OCI-LY7 (cell line): Measurements from ENCODE around the gene TNRC6C. TPM values are rescaled to one million over a fixed set of nuclear protein-coding genes. Genes with fewer than 3 reads are reported as not detected.

Experiments used
- BruUV-seq: library from RNA; stranded (reverse); fragments of 400-500 nt; replicated peaks from 2 replicates; lab custom pipeline; 2021; lab: Mats Ljungman, UMichigan
- CTCF ChIA-PET: fragments of 300-600 bp; sonication (Branson Sonifier 250); formaldehyde crosslinking; loops from one replicate; lab custom pipeline; 2022; ENCODE audit warnings: antibody characterized with exemption; ENCODE audit not compliant: unreplicated experiment; lab: Charles Lee
- POLR2A ChIA-PET: fragments of 300-600 bp; sonication (Branson Sonifier 250); formaldehyde crosslinking; loops from one replicate; lab custom pipeline; 2022; ENCODE audit warnings: antibody characterized with exemption; lab: Charles Lee
- DNase-seq: peaks from one replicate; pipeline ENCODE4 v3.0.0-alpha.2; 2015; ENCODE audit warnings: low spot score
- H2AFZ ChIP-seq: fragments of 200-600 bp; sonication (generic), shearing (Covaris generic); 2 replicates; pipeline ENCODE4 v1.6.1; 2014; ENCODE audit warnings: mild to moderate bottlenecking, antibody characterized with exemption, low read length, moderate library complexity
- H3K27ac ChIP-seq: fragments of 200-600 bp; sonication (generic); 2 replicates; pipeline ENCODE4 v1.5.1; 2014; ENCODE audit warnings: mixed run types, low read depth, mild to moderate bottlenecking, moderate library complexity, low read length, inconsistent platforms; ENCODE audit not compliant: poor library complexity, severe bottlenecking
- H3K36me3 ChIP-seq: fragments of 200-600 bp; sonication (generic); 2 replicates; pipeline ENCODE4 v1.6.1; 2014; ENCODE audit warnings: mild to moderate bottlenecking, antibody characterized with exemption, low read length, moderate library complexity, mixed read lengths; ENCODE audit not compliant: insufficient read depth
- H3K4me1 ChIP-seq: fragments of 200-600 bp; sonication (generic); 2 replicates; pipeline ENCODE4 v1.5.1; 2014; ENCODE audit warnings: mild to moderate bottlenecking, low read length; ENCODE audit not compliant: insufficient read depth, poor library complexity, severe bottlenecking
- H3K4me2 ChIP-seq: fragments of 200-600 bp; sonication (generic); 2 replicates; pipeline ENCODE4 v1.6.1; 2014; ENCODE audit warnings: mild to moderate bottlenecking, low read length
- H3K4me3 ChIP-seq: fragments of 200-600 bp; sonication (generic); 2 replicates; pipeline ENCODE4 v1.5.1; 2014; ENCODE audit warnings: mild to moderate bottlenecking, low read depth, low read length; ENCODE audit not compliant: poor library complexity, severe bottlenecking
- H3K79me2 ChIP-seq: fragments of 200-600 bp; sonication (generic); 2 replicates; pipeline ENCODE4 v1.6.1; 2016; ENCODE audit warnings: low read depth, mild to moderate bottlenecking, low read length, moderate library complexity, mixed read lengths; ENCODE audit not compliant: insufficient read depth
- H3K9me2 ChIP-seq: fragments of 200-600 bp; sonication (generic); 2 replicates; pipeline ENCODE4 v1.6.1; 2016; ENCODE audit warnings: mild to moderate bottlenecking, low read length, mixed read lengths; ENCODE audit not compliant: insufficient read depth
- H3K9me3 ChIP-seq: fragments of 200-600 bp; sonication (generic); 2 replicates; pipeline ENCODE4 v1.6.1; 2014; ENCODE audit warnings: mild to moderate bottlenecking, mixed run types, low read length, mixed read lengths
- H4K20me1 ChIP-seq: fragments of 200-600 bp; sonication (generic); 2 replicates; pipeline ENCODE4 v1.6.1; 2014; ENCODE audit warnings: mild to moderate bottlenecking, antibody characterized with exemption, low read length, moderate library complexity, mixed read lengths; ENCODE audit not compliant: insufficient read depth
- EZH2phosphoT487 ChIP-seq: fragments of 200-600 bp; sonication (generic); IDR thresholded peaks from 2 replicates; pipeline ENCODE4 v1.6.1; 2018; ENCODE audit warnings: low read depth, borderline replicate concordance, mild to moderate bottlenecking, mixed run types, antibody characterized with exemption, low read length, moderate library complexity, mixed read lengths
- intact Hi-C: fragments of 100-400 bp; cut with micrococcal nuclease; formaldehyde crosslinking; loops from one replicate; pipeline ENCODE4 v1.10.0; 2022; ENCODE audit not compliant: unreplicated experiment
- total RNA-seq, 2 experiments: library from RNA; depleted of rRNA in 1 of 2; stranded (reverse); fragments of >200 nt in 1 of 2; shearing (Covaris generic) in 1 of 2; gene quantifications; 2 replicates each; pipeline ENCODE4 v1.2.3, GENCODE V29; 2014 to 2022
- TF ChIP-seq, protein P1 (sequence below): fragments of 200-600 bp; sonication (generic); conservative IDR thresholded peaks from 2 replicates; pipeline ENCODE4 v1.5.1; 2014; ENCODE audit warnings: mild to moderate bottlenecking, antibody characterized with exemption, low read length, moderate library complexity, mixed read lengths

The TNRC6C gene
- total RNA-seq, 2 experiments from 2014 or later: 8.5 to 25.2 TPM

DNA sequence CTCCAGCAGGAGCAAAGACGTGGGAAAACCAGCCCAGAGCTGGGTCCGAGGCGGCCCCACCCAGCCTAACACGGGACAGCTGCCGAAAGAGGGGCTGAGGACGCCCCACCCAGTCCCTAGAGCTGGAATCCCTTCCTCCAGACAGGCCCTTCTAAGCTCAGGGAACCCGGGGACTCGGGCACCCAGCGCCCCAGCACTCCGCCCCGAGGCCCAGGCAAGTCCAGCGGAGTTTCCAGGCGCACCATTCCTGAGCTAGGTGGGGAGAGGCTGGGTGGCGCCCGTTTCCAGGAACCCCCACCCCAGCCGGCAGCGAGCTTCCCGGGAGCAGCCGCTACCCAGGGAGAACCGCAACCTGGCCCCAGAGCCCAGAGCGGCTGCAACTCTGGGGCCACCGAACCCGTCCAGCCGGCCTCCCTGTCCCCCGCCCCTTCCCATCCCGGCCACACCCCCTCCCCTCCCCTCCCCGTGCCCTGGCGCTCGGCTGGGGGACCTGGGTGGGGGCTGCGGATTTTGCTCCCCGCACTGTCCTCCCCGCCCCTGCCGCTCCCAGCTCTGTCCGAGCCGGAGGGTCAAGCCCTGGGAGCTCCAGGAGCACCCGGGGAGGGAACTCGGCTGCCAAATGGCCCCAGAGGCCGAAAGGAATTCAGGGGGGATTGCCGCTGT lies 169.5 kb downstream of the TNRC6C start:
- no TSS peak for BruUV-seq
- ChIA-PET CTCF (interaction anchor here (0.6 kb wide), 1 partner anchor 19 kb away, joined by 3 read pairs; no protein-coding TSS in a partner anchor), POLR2A (interaction anchor here (0.5 to 1.8 kb wide), 4 partner anchors 42 to 87 kb away, joined by 3 to 6 read pairs (median 4); no protein-coding TSS in a partner anchor)
- Histone ChIP-seq H3K4me1 (peaks cover 77% of the 10 kb centered on the region), H3K9me2 (no peaks in the 10 kb centered on the region), H3K4me3 (peak overlapping the region; percentile 81), H3K36me3 (peaks cover 19% of the 10 kb centered on the region), H3K9me3 (no peaks in the 10 kb centered on the region), H3K79me2 (peaks cover 15% of the 10 kb centered on the region; the same call in 1 of the 2 replicates), H4K20me1 (0 out of 2 replicates have a peak, but pooled peaks cover 4% of the 10 kb centered on the region), H3K27ac (peak overlapping the region; percentile 91), H2AFZ (peak overlapping the region; percentile 33; the same call in 1 of the 2 replicates), H3K4me2 (peak overlapping the region; percentile 96)
- intact Hi-C loops: loop anchor here (1.0 to 5.0 kb wide), 2 partner anchors 25 to 681 kb away; no protein-coding TSS in a partner anchor
- TF ChIP-seq, protein P1, sequence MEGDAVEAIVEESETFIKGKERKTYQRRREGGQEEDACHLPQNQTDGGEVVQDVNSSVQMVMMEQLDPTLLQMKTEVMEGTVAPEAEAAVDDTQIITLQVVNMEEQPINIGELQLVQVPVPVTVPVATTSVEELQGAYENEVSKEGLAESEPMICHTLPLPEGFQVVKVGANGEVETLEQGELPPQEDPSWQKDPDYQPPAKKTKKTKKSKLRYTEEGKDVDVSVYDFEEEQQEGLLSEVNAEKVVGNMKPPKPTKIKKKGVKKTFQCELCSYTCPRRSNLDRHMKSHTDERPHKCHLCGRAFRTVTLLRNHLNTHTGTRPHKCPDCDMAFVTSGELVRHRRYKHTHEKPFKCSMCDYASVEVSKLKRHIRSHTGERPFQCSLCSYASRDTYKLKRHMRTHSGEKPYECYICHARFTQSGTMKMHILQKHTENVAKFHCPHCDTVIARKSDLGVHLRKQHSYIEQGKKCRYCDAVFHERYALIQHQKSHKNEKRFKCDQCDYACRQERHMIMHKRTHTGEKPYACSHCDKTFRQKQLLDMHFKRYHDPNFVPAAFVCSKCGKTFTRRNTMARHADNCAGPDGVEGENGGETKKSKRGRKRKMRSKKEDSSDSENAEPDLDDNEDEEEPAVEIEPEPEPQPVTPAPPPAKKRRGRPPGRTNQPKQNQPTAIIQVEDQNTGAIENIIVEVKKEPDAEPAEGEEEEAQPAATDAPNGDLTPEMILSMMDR: no peak
- TF ChIP-seq EZH2phosphoT487: no peak
- peak; percentile 40 for DNase-seq

DNA sequence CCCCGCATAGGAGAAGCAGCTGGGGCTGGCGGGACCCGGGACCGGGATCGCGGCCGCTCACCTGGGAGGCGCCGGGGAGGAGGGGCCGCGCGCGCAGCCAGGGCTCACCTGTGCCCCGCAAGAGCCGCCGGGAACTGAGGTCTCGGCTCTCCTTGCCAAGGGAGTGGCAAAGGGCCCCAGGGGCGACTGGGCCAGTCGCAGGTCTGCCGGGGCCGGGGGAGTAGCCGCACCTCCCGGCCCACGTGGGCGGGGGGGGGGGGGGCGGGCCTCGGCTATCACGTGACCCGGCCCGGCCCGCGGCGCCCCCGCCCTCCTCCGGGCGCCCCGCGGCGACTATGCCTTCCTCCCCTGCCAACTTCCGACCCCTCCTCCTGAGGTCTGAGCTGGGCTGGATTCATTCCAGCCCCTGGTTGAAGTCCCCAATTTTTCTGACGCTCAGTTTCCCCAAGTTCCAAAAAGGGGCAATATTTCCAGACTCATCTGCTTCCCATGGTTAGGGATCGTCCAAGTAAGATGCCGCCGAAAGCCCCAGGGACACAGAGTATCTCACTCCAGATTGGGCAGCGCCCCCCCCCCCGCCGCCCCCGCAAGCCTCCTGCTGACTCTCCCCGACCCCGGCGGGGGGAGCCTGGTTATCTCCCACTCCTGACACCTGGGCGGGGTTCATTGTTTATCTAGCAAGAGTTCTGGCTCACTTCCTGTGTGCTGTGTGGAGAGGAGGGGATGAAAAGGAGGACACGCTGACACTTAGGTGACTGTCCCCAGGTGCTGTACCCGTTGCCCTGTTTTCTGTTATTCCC lies 170.2 kb downstream of the TNRC6C start, which contains the start of gene TMC6:
TMC6 (minus strand) TSS at position 205 of the 800 bp plus-strand sequence. CDS start 1,923 bp downstream, outside the sequence.
- intact Hi-C loops: loop anchor here (1.0 to 5.0 kb wide), 2 partner anchors 25 to 681 kb away; no protein-coding TSS in a partner anchor

More for the DNA sequence above, 170.2 kb downstream of the TNRC6C start, which contains the start of gene TMC6:
- Histone ChIP-seq H3K27ac (peak within 1 kb of the TSS; percentile 91), H3K9me2 (no peaks in the 10 kb centered on the region), H3K4me1 (peaks cover 85% of the 10 kb centered on the region), H3K79me2 (peaks cover 15% of the 10 kb centered on the region; the same call in 1 of the 2 replicates), H3K9me3 (no peaks in the 10 kb centered on the region), H2AFZ (peak within 1 kb of the TSS; percentile 60; the same call in 1 of the 2 replicates), H3K36me3 (peaks cover 18% of the 10 kb centered on the region), H3K4me2 (peak within 1 kb of the TSS; percentile 96), H4K20me1 (0 out of 2 replicates have a peak, but pooled peaks cover 4% of the 10 kb centered on the region), H3K4me3 (peak within 1 kb of the TSS; percentile 81)
- ChIA-PET POLR2A (interaction anchor here (0.9 to 1.8 kb wide), 4 partner anchors 41 to 170 kb away, joined by 3 to 6 read pairs (median 4); partner anchors contain the start of gene TNRC6C), CTCF (no interaction called here)
- no peak for TF ChIP-seq EZH2phosphoT487
- TF ChIP-seq, protein P1: no peak
- DNase-seq: peak; percentile 86
- BruUV-seq: no TSS peak
